Fibroblast of villous mesenchyme (primary cell): Measurements from ENCODE around the gene POU2F1. TPM values are rescaled to one million over a fixed set of nuclear protein-coding genes. Genes with fewer than 3 reads are reported as not detected.

Experiments
- DNase-seq: peaks from one replicate; pipeline ENCODE4 v3.0.0-alpha.2; 2010; ENCODE audit warnings: low read depth
- H3K4me3 ChIP-seq: 2 replicates; pipeline ENCODE4 v1.5.1; 2011; ENCODE audit warnings: low read depth, mild to moderate bottlenecking, low read length
- total RNA-seq: library from RNA; depleted of rRNA; stranded (reverse); fragments of >200 nt; gene quantifications from 2 replicates; pipeline ENCODE4 v1.2.3, GENCODE V29; 2012
- TF ChIP-seq, protein P1 (sequence below): IDR thresholded peaks from 2 replicates; pipeline ENCODE4 v1.5.1; 2012; ENCODE audit warnings: low read depth, mild to moderate bottlenecking, low read length; ENCODE audit not compliant: insufficient read depth

POU2F1 gene
- total RNA-seq, 1 donor, result 6.9 TPM

DNA sequence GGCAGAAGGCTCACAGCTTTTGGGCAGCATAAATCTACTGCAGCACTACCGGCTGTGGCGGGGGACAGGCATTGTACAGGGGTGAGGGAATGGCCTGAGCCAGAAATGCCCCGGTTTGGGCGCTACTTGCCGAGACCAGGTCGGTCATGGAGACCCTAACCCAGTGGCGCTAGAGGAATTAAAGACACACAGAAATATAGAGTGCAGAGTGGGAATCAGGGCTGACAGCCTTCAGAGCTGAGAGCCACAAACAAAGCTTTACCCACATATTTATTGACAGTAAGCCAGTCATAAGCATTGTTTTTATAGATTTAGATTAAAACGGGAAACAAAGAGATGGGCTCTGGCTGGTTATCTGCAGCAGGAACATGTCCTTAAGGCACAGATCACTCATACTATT lies 101.8 kb downstream of the POU2F1 start:
- DNase-seq, result no peak
- TF ChIP-seq, protein P1, sequence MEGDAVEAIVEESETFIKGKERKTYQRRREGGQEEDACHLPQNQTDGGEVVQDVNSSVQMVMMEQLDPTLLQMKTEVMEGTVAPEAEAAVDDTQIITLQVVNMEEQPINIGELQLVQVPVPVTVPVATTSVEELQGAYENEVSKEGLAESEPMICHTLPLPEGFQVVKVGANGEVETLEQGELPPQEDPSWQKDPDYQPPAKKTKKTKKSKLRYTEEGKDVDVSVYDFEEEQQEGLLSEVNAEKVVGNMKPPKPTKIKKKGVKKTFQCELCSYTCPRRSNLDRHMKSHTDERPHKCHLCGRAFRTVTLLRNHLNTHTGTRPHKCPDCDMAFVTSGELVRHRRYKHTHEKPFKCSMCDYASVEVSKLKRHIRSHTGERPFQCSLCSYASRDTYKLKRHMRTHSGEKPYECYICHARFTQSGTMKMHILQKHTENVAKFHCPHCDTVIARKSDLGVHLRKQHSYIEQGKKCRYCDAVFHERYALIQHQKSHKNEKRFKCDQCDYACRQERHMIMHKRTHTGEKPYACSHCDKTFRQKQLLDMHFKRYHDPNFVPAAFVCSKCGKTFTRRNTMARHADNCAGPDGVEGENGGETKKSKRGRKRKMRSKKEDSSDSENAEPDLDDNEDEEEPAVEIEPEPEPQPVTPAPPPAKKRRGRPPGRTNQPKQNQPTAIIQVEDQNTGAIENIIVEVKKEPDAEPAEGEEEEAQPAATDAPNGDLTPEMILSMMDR, result no peak
- H3K4me3 ChIP-seq, result no peak overlapping the region

DNA sequence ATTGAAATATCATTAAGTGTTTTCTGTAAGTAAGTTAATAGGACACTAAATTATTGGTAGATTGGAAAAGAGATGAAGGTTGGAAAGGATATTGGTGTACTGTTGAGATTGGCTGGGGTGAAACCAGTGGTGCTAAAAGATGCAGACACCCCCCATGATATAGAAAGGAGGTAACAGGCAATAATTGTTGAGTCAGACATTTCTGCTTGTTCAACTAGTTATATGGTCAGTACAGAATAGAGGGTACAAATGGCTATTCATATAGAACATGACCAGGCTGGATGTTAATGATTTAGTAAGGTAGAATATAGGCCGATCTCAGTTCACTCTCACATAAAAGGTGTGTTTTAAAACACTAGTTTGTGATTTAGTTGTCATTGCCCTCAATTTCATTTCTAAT lies 104.5 kb downstream of the POU2F1 start:
- TF ChIP-seq, protein P1, result no peak
- DNase-seq, result no peak
- H3K4me3 ChIP-seq, result no peak overlapping the region

DNA sequence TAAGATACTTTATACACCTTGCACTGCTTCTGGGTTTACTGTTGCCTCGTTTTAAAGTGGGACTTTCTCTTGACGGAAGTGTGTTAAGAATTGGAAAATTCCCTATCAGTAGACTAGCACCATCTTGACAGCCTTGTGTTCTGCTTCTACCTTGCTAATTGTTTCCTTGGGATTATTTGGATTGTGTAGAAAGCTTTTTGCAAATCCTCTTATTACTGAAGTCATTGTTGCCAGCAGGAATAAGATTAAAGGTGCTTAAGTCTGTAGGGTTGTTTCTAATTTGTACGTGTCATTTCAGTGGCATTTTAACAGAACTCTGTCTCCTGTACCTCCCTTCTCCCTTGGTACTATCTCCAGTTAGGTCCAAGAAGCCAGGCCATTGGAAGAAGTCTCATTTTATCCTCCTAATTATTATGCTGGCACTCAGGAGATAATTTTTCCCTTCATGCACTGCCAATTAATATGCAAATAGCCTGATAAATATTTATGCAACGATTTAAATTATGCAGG lies 107.7 kb downstream of the POU2F1 start:
- TF ChIP-seq, protein P1, result no peak
- H3K4me3 ChIP-seq, result no peak overlapping the region
- DNase-seq, result no peak

DNA sequence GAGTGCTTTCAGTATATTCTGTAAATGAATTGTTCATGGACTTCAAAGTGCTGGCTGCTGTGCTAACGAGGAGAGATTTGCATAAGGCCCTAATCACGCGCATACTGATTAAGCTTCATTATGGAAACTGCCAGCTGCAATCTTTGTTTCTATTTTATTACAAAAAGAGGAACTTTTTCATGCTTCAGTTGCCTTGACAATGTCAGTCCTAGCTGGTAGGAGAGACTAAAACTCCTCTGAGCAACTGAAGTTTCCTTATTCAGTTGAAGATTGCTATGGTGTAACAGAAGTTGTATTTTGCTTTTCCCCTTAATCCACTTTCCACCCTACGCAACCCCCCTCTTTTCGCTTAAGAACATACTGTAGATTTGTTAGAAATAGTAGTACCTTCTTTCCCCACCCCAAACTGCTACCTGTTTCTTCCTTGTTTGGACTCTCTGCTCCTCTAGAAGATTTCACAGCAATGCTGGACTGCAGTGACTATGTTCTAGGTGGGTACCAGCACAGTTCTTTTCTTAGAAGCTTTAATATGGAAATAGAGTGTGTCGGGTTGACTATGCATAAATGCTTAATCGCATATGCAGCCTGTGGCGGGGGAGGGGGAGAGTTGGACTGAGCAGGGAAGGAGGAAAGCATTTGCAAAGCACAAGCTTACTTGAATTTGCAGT lies 108.3 kb downstream of the POU2F1 start:
- TF ChIP-seq, protein P1, result no peak
- no peak for DNase-seq
- H3K4me3 ChIP-seq, result no peak overlapping the region

DNA sequence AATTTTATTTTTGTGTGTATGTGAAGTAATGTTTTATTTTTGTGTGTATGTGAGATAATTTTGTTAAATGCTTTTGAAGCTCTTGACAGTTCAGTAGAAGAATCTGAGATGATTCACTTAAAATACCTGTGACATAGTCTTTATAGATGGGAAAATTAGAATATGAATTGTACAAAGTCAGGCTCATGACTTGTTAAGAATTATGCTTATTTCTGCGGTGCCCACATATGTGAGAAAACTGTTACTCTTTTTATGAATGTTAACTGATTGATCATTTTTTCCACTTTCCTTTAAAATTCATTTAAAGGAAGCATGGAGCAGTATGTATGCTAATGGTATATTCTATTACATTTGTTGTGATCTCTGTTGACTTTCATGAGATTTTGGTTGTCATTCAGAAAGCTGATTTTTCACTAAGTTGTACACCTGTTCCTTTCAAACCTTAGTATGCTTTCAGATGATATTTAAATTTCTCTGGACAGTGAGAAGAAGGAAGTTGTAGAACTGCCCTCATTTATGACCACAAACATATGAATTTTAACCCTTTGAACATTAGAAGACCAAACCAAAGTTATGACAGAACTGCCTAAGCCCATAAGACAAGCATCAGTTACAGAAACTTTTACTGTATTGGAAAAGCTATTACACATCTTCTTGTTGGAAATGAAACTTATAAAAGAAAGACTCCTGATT lies 110.1 kb downstream of the POU2F1 start:
- H3K4me3 ChIP-seq, result no peak overlapping the region
- DNase-seq, result no peak
- TF ChIP-seq, protein P1, result no peak

DNA sequence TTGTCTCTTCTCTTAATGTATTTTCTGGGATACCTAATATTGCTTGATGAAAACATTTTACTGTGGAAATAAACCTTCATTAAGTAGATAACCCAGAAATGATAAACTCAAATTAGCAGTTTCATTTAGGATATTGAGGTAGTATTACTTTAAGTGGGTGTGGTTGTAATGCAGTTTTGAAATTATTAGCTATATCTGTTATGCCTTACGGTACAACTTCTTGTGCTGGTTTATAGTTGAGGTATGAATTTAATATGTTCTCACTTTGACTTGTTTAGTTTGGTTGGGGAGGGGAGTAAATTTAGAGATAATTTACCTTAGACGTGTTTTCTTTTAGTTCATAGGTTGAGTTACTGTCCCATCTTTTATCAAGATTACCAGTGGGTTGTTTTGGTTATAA lies 111.0 kb downstream of the POU2F1 start:
- TF ChIP-seq, protein P1, result no peak
- DNase-seq, result no peak

DNA sequence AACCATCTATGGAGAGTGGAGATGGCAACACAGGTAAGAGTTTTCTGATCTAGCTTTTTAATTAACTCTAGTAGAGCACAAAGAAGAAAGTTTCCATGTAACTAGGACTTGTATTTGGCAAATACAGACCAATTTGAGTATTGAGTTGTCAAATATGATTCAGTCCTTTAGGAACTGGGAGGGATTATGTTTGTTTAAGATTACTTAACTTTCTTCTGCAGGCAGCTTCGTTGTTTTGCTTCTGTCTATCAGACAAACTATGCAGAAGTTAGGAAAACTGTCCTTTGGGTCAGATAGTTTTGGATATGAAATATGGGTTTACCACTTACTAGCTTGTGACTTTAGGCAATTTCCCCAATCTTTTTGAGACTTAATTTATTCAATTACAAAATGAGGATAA lies 111.8 kb downstream of the POU2F1 start:
- H3K4me3 ChIP-seq, result no peak overlapping the region
- peak; percentile 44 for DNase-seq
- TF ChIP-seq, protein P1, result no peak

More for the DNA sequence above, 111.0 kb downstream of the POU2F1 start:
- no peak overlapping the region for H3K4me3 ChIP-seq
